Body of pancreas (tissue), 4 donors: Measurements from ENCODE around the gene SLC4A3.

Experiments used
- POLR2A ChIP-seq, 3 donors: fragments of 450-650 bp; IDR thresholded peaks; one replicate each; pipeline ENCODE4 v1.6.1; 2016; ENCODE audit warnings: antibody characterized with exemption in 3 of 3, mild to moderate bottlenecking in 2 of 3
- TF ChIP-seq, protein P1 (sequence below), 7 experiments: fragments of 450-650 bp in 4 of 7; fragments of 200-600 bp in 3 of 7; sonication (generic) in 3 of 7; IDR thresholded peaks; one replicate each; pipeline ENCODE4 v1.5.1; 2016 to 2019; ENCODE audit warnings: antibody characterized with exemption in 7 of 7

DNA sequence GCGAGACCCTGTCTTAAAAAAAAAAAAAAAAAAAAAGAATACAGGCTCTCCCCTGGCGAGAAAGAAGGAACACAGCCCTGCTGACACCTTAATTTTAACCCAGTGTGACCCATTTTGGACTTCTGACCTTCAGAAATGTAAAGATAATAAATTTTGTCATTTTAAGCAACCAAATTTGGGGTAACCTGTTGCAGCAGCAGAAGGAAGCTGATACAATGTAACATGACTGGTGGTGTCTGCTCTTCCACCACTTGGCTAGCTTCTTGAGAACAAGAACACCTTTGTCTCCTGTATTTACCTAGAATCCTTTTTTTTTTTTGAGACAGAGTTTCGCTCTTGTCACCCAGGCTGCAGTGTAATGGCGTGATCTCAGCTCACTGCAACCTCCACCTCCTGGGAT lies 36.3 kb upstream of the SLC4A3 start:
- TF ChIP-seq, protein P1, sequence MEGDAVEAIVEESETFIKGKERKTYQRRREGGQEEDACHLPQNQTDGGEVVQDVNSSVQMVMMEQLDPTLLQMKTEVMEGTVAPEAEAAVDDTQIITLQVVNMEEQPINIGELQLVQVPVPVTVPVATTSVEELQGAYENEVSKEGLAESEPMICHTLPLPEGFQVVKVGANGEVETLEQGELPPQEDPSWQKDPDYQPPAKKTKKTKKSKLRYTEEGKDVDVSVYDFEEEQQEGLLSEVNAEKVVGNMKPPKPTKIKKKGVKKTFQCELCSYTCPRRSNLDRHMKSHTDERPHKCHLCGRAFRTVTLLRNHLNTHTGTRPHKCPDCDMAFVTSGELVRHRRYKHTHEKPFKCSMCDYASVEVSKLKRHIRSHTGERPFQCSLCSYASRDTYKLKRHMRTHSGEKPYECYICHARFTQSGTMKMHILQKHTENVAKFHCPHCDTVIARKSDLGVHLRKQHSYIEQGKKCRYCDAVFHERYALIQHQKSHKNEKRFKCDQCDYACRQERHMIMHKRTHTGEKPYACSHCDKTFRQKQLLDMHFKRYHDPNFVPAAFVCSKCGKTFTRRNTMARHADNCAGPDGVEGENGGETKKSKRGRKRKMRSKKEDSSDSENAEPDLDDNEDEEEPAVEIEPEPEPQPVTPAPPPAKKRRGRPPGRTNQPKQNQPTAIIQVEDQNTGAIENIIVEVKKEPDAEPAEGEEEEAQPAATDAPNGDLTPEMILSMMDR (IDR thresholded peaks at IDR 0.05): no peak
- TF ChIP-seq POLR2A (IDR thresholded peaks at IDR 0.05): no peak
